K562 (cell line): ENCODE data around the gene AP4S1. TPM values are rescaled to one million over a fixed set of nuclear protein-coding genes. Genes with fewer than 3 reads are reported as not detected.

Experiments
- DIDO1 ChIP-seq: fragments of 450-650 bp; IDR thresholded peaks from 2 replicates; pipeline ENCODE4 v1.6.1; 2016; ENCODE audit warnings: low read depth, missing biosample characterization, missing genetic modification characterization
- ESRRA ChIP-seq: fragments of 450-650 bp; IDR thresholded peaks from 2 replicates; pipeline ENCODE4 v1.6.1; 2014; ENCODE audit warnings: low read depth, mild to moderate bottlenecking, moderate library complexity, borderline replicate concordance
- EWSR1 ChIP-seq: fragments of 450-650 bp; IDR thresholded peaks from 2 replicates; pipeline ENCODE4 v1.6.1; 2018; ENCODE audit warnings: borderline replicate concordance, mild to moderate bottlenecking, low read depth, moderate library complexity; ENCODE audit not compliant: partially characterized antibody
- GABPB1 ChIP-seq: sonication (generic); formaldehyde crosslinking; IDR thresholded peaks from 2 replicates; pipeline ENCODE4 v1.8.0; 2022; ENCODE audit warnings: mild to moderate bottlenecking, missing genetic modification reagents
- LCOR ChIP-seq: sonication (generic); formaldehyde crosslinking; IDR thresholded peaks from 2 replicates; pipeline ENCODE4 v1.8.0; 2022; ENCODE audit warnings: mild to moderate bottlenecking, missing genetic modification reagents
- LEF1 ChIP-seq: fragments of 450-650 bp; IDR thresholded peaks from 2 replicates; pipeline ENCODE4 v1.6.1; 2016; ENCODE audit warnings: mild to moderate bottlenecking
- MYNN ChIP-seq, 2 experiments: sonication (generic); formaldehyde crosslinking in 1 of 2; IDR thresholded peaks; 2 replicates each; pipeline versions ENCODE4 v1.5.0 to v1.6.1; 2016 to 2020; ENCODE audit warnings: antibody characterized with exemption in 1 of 2, missing genetic modification reagents in 1 of 2
- SMARCC2 ChIP-seq: fragments of 450-650 bp; IDR thresholded peaks from 2 replicates; pipeline ENCODE4 v1.6.1; 2017; ENCODE audit warnings: antibody characterized with exemption, moderate library complexity, mild to moderate bottlenecking, low read depth
- ZFP1 ChIP-seq: fragments of 450-650 bp; formaldehyde crosslinking; IDR thresholded peaks from 2 replicates; pipeline ENCODE4 v1.4.0; 2020; ENCODE audit warnings: mild to moderate bottlenecking, mixed read lengths
- ZNF197 ChIP-seq: fragments of 200-800 bp; sonication (Bioruptor generic); IDR thresholded peaks from 2 replicates; pipeline ENCODE4 v1.6.1; 2016; ENCODE audit warnings: low read depth, missing genetic modification characterization, missing compliant biosample characterization
- ZNF316 ChIP-seq: fragments of 450-650 bp; IDR thresholded peaks from 2 replicates; pipeline ENCODE4 v1.6.1; 2016
- ZNF507 ChIP-seq: conservative IDR thresholded peaks from 2 replicates; pipeline ENCODE4 v1.6.1; 2017; ENCODE audit warnings: missing genetic modification characterization, missing compliant biosample characterization
- polyA plus RNA-seq, 8 experiments: library from polyadenylated mRNA; depleted of rRNA in 4 of 8; stranded (reverse) in 5 of 8; unstranded in 3 of 8; fragments of >200 nt; fragmentation: Nextera tagmentation in 2 of 8; fragmentation: Illumina TruSeq in 1 of 8; extraction: Ambion mirVana in 2 of 8; extraction: Trizol in 1 of 8; gene quantifications; 2 replicates each; pipeline versions ENCODE4 v1.2.1 to v1.2.3, GENCODE V29; 2011 to 2014; ENCODE audit warnings: inconsistent platforms in 1 of 8, missing spikeins in 1 of 8
- total RNA-seq, 7 experiments: library from RNA; depleted of rRNA in 6 of 7; stranded (reverse); fragments of >200 nt in 6 of 7; fragmentation: Illumina TruSeq in 2 of 7; extraction: Trizol in 2 of 7; gene quantifications; 2 replicates each; pipeline versions ENCODE4 v1.2.1 to v1.2.3, GENCODE V29; 2011 to 2021; ENCODE audit warnings: low replicate concordance in 1 of 7
- TF ChIP-seq, protein P1 (sequence below): sonication (generic); formaldehyde crosslinking; IDR thresholded peaks from 2 replicates; pipeline ENCODE4 v1.8.0; 2022; ENCODE audit warnings: missing genetic modification reagents, mild to moderate bottlenecking, moderate library complexity, borderline replicate concordance
- TF ChIP-seq, protein P2 (sequence below): sonication (generic); formaldehyde crosslinking; IDR thresholded peaks from 2 replicates; pipeline ENCODE4 v1.8.0; 2022; ENCODE audit warnings: mild to moderate bottlenecking, missing genetic modification reagents
- TF ChIP-seq, protein P3 (sequence below): fragments of 450-650 bp; formaldehyde crosslinking; IDR thresholded peaks from 2 replicates; pipeline ENCODE4 v1.4.0; 2022; ENCODE audit warnings: mild to moderate bottlenecking, moderate library complexity
- TF ChIP-seq, protein P4 (sequence below): fragments of 450-650 bp; IDR thresholded peaks from 2 replicates; pipeline ENCODE4 v1.6.1; 2018; ENCODE audit not compliant: partially characterized antibody
- TF ChIP-seq, protein P5 (sequence below): fragments of 250-450 bp; sonication (Bioruptor Pico); IDR thresholded peaks from 2 replicates; pipeline ENCODE4 v1.8.0; 2021; ENCODE audit warnings: moderate library complexity, mild to moderate bottlenecking, inconsistent platforms
- TF ChIP-seq, protein P6 (sequence below): fragments of 450-650 bp; formaldehyde crosslinking; IDR thresholded peaks from 2 replicates; pipeline ENCODE4 v1.4.0; 2020; ENCODE audit warnings: mild to moderate bottlenecking

AP4S1 gene
- total and polyA plus RNA-seq, 9 of the 15 experiments (the other 6 are each of a cell fraction or from before 2014, with no cell fraction given) = 3.7 to 7.8 (median 5.9) TPM

DNA sequence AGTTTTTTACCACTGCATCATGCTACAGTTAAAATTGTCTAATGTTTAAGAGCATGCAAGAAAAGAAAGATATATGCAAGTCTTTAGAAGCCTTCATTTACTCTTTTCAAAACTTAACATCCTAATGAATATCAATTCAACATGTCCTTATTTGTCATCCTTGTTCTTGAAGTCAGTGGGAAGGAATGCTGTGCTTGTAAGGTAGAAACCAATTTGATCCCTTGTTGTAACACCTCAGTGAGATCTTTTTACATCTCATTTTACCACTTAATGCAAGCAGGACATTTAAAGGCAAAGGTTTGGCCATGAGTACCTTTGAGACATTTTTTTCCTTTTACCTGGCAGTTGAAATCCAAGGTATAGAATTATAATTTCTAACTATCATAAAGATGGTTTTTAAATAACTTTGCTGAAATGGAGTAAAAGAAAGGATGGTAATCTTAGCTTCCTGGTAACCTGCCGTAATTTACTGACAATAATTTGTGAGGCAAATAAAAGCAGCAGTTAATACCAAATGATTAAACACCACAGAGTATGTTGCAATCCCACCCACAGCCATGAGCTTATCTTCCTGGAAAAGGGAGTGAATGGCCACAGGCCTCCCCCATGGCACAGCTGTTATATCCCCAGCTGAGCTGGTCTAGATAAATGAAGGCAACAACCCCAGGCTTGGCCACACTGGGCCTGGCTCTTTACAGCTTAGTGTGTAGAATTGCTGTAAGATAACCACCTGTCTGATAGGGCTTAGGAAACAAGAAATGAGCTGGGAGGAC is 33.9 kb downstream of the AP4S1 start (continued):
- TF ChIP-seq SMARCC2 (peak; percentile 99), ZNF197 (CRISPR knock-in tag) (peak; percentile 91), LEF1 (peak; percentile 94), GABPB1 (peak; percentile 28; the same call in 1 of the 2 replicates), ZNF507 (tag) (no peak), EWSR1 (no peak), MYNN (IDR thresholded peaks at IDR 0.05) (peak; percentile 98), MYNN (CRISPR knock-in tag; IDR thresholded peaks at IDR 0.05) (no peak), ZFP1 (CRISPR knock-in tag) (peak; percentile 74; the same call in 1 of the 2 replicates), ZNF316 (no peak), DIDO1 (tag) (peak; percentile 66; the same call in 1 of the 2 replicates), ESRRA (peak; percentile 82; the same call in 1 of the 2 replicates), LCOR (CRISPR knock-in tag) (peak; percentile 76)
- TF ChIP-seq, protein P1, sequence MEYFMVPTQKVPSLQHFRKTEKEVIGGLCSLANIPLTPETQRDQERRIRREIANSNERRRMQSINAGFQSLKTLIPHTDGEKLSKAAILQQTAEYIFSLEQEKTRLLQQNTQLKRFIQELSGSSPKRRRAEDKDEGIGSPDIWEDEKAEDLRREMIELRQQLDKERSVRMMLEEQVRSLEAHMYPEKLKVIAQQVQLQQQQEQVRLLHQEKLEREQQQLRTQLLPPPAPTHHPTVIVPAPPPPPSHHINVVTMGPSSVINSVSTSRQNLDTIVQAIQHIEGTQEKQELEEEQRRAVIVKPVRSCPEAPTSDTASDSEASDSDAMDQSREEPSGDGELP (CRISPR knock-in tag) = peak; percentile 100
- TF ChIP-seq, protein P2, sequence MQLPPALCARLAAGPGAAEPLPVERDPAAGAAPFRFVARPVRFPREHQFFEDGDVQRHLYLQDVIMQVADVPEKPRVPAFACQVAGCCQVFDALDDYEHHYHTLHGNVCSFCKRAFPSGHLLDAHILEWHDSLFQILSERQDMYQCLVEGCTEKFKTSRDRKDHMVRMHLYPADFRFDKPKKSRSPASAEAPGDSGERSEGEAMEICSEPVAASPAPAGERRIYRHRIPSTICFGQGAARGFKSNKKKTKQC (CRISPR knock-in tag) = no peak
- TF ChIP-seq, protein P3, sequence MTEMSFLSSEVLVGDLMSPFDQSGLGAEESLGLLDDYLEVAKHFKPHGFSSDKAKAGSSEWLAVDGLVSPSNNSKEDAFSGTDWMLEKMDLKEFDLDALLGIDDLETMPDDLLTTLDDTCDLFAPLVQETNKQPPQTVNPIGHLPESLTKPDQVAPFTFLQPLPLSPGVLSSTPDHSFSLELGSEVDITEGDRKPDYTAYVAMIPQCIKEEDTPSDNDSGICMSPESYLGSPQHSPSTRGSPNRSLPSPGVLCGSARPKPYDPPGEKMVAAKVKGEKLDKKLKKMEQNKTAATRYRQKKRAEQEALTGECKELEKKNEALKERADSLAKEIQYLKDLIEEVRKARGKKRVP (CRISPR knock-in tag) = peak; percentile 92
- TF ChIP-seq, protein P4, sequence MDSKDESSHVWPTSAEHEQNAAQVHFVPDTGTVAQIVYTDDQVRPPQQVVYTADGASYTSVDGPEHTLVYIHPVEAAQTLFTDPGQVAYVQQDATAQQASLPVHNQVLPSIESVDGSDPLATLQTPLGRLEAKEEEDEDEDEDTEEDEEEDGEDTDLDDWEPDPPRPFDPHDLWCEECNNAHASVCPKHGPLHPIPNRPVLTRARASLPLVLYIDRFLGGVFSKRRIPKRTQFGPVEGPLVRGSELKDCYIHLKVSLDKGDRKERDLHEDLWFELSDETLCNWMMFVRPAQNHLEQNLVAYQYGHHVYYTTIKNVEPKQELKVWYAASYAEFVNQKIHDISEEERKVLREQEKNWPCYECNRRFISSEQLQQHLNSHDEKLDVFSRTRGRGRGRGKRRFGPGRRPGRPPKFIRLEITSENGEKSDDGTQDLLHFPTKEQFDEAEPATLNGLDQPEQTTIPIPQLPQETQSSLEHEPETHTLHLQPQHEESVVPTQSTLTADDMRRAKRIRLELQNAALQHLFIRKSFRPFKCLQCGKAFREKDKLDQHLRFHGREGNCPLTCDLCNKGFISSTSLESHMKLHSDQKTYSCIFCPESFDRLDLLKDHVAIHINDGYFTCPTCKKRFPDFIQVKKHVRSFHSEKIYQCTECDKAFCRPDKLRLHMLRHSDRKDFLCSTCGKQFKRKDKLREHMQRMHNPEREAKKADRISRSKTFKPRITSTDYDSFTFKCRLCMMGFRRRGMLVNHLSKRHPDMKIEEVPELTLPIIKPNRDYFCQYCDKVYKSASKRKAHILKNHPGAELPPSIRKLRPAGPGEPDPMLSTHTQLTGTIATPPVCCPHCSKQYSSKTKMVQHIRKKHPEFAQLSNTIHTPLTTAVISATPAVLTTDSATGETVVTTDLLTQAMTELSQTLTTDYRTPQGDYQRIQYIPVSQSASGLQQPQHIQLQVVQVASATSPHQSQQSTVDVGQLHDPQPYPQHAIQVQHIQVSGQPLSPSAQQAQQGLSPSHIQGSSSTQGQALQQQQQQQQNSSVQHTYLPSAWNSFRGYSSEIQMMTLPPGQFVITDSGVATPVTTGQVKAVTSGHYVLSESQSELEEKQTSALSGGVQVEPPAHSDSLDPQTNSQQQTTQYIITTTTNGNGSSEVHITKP = no peak
- TF ChIP-seq, protein P5, sequence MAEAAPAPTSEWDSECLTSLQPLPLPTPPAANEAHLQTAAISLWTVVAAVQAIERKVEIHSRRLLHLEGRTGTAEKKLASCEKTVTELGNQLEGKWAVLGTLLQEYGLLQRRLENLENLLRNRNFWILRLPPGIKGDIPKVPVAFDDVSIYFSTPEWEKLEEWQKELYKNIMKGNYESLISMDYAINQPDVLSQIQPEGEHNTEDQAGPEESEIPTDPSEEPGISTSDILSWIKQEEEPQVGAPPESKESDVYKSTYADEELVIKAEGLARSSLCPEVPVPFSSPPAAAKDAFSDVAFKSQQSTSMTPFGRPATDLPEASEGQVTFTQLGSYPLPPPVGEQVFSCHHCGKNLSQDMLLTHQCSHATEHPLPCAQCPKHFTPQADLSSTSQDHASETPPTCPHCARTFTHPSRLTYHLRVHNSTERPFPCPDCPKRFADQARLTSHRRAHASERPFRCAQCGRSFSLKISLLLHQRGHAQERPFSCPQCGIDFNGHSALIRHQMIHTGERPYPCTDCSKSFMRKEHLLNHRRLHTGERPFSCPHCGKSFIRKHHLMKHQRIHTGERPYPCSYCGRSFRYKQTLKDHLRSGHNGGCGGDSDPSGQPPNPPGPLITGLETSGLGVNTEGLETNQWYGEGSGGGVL (CRISPR knock-in tag) = no peak
- TF ChIP-seq, protein P6, sequence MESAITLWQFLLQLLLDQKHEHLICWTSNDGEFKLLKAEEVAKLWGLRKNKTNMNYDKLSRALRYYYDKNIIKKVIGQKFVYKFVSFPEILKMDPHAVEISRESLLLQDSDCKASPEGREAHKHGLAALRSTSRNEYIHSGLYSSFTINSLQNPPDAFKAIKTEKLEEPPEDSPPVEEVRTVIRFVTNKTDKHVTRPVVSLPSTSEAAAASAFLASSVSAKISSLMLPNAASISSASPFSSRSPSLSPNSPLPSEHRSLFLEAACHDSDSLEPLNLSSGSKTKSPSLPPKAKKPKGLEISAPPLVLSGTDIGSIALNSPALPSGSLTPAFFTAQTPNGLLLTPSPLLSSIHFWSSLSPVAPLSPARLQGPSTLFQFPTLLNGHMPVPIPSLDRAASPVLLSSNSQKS = no peak
